ENCODE measurements around the gene FUT7.
A peak's percentile ranks its signal among the peaks of the same experiment; 100 is the strongest.

Gene FUT7

DNA sequence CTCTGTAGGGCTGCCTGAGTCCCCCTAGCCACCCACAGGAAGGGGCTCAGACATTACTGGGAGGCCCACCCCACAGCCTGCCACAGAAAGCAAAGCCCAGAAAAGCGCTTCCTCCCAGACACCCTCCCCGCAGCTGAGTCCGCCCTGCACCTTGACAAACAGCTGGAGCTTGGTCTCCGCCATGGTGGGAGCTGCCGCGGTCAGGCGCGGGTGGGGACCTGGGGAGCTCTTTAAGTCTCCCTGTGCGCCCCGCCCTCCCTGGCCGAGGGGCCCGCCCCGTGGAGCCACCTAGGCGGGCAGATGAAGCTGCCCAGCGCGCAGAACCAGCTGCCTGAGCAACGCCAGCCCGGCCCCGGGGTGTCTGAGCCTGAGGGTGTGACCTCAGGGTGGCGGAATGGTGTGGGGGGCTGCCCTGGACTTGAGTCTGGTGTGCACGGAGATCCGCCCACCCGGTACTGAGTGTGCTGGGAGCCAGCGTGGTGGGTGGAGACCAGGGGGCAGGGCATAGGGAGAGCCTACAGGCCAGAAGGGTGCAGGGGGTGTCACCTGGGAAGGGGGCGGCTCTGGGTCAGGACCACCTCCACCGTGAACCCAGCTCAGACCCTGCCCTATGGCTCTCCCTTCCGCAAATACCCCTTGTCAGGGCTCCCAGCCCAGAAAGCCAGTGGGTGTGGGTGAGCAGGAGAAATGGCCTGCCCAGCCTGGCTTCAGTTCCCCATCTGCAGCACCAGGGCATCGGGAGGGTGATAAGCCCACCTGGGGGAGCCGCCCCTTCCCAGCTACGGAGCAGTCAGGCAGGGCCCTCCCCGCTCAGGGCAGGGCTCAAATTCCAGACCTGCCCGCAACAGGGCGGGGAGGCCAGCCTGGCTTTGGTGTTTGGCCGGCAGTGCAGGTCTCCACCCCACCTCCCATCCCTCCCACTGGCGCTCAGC, 35.3 kb downstream of the FUT7 start, which contains the start of gene CLIC3:
CLIC3 (minus strand) TSS at position 208 of the 932 bp plus-strand sequence; CDS start at position 183, 25 bp downstream.
- no peak for TF ChIP-seq POLR2A (IDR thresholded peaks at IDR 0.05; ENCODE audit: low read depth, low read length)
- TF ChIP-seq TAF1 (IDR thresholded peaks at IDR 0.05; ENCODE audit: low read depth, low read length) = no peak
- no peak for TF ChIP-seq SPI1 (IDR thresholded peaks at IDR 0.05; ENCODE audit: low read depth, low read length)
- TF ChIP-seq POLR2AphosphoS5 (IDR thresholded peaks at IDR 0.05; ENCODE audit: low read depth, low read length) = no peak
- no peak for TF ChIP-seq POU2F2 (IDR thresholded peaks at IDR 0.05; ENCODE audit: low read depth, low read length)
- no peak for TF ChIP-seq PAX5 (IDR thresholded peaks at IDR 0.05; ENCODE audit: insufficient read depth, low read length, severe bottlenecking)
- FAIRE-seq = peak; percentile 68
- DNase-seq (ENCODE audit: insufficient read length, low spot score) = no peak

DNA sequence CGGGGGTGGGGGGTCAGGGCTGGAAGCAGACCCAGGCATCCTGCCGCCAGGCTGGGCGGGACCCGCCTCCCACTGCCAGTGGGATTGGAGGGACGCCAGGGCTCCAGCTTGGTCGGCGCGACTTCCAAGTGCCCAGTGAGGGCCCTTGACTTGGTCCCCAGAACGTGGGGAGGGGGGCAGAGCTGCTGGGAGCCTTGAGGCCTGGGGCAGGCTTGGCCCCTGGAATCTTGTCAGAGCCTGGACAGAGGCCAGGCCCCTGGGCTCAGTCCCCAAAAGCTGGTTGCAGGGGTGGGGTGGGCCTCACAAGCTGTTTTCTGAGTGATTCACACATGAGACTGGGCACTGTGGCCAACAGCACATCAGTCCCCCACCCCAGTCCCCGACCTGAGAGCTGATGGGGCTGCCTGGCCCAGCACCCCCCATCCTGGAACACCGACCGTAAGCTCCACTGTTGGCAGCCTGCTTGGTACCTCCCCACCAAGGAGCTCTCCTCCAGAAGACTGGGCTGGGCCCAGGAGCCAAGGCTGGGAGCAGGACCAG, 36.0 kb downstream of the FUT7 start:
- no peak for DNase-seq (ENCODE audit: insufficient read length, low spot score)
- TF ChIP-seq POLR2AphosphoS5 (IDR thresholded peaks at IDR 0.05; ENCODE audit: low read depth, low read length) (no peak), POU2F2 (IDR thresholded peaks at IDR 0.05; ENCODE audit: low read depth, low read length) (no peak), TAF1 (IDR thresholded peaks at IDR 0.05; ENCODE audit: low read depth, low read length) (no peak), SPI1 (IDR thresholded peaks at IDR 0.05; ENCODE audit: low read depth, low read length) (no peak), PAX5 (IDR thresholded peaks at IDR 0.05; ENCODE audit: insufficient read depth, low read length, severe bottlenecking) (no peak), POLR2A (IDR thresholded peaks at IDR 0.05; ENCODE audit: low read depth, low read length) (no peak)
- FAIRE-seq = no peak

DNA sequence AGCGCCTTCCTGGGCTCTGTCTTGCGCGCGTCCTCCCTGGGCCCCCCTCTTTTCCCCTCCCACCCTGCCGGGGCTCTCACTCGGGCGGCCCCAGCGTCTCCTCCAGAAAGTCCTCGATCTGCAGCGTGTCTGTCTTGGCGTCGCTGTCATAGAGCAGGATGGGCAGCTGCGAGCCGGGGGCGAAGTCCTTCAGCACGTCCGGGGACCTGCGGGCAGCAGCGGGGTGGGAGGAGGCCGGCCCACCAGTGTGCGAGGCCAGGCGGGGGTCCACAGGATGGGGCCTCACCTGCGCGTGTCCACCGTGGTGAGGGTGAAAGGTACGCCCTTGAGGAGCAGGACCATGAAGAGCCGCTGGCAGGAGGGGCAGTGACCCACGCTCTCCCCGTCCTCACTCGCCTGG, 36.5 kb downstream of the FUT7 start:
- TF ChIP-seq POLR2A (IDR thresholded peaks at IDR 0.05; ENCODE audit: low read depth, low read length) (no peak), TAF1 (IDR thresholded peaks at IDR 0.05; ENCODE audit: low read depth, low read length) (no peak), SPI1 (IDR thresholded peaks at IDR 0.05; ENCODE audit: low read depth, low read length) (no peak), POLR2AphosphoS5 (IDR thresholded peaks at IDR 0.05; ENCODE audit: low read depth, low read length) (no peak)
- DNase-seq (ENCODE audit: insufficient read length, low spot score) = no peak
- no peak for FAIRE-seq

DNA sequence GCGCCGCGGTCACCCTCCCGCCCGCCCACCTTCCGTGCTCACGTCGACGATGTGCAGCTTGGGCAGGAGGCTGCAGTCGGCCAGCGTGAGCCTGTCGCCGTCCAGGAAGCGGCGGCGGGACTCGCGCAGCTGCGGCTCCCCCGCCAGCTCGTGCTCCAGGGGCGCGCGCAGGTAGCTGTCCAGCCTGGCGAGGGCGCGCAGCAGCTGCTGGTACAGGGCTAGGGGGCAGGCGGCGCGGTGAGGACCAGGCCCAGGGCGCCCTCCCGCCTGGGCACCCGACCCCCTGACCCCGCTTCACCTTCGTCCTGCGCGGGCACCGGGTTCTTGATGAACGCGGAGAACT, 37.0 kb downstream of the FUT7 start:
- DNase-seq (ENCODE audit: insufficient read length, low spot score) = no peak

DNA sequence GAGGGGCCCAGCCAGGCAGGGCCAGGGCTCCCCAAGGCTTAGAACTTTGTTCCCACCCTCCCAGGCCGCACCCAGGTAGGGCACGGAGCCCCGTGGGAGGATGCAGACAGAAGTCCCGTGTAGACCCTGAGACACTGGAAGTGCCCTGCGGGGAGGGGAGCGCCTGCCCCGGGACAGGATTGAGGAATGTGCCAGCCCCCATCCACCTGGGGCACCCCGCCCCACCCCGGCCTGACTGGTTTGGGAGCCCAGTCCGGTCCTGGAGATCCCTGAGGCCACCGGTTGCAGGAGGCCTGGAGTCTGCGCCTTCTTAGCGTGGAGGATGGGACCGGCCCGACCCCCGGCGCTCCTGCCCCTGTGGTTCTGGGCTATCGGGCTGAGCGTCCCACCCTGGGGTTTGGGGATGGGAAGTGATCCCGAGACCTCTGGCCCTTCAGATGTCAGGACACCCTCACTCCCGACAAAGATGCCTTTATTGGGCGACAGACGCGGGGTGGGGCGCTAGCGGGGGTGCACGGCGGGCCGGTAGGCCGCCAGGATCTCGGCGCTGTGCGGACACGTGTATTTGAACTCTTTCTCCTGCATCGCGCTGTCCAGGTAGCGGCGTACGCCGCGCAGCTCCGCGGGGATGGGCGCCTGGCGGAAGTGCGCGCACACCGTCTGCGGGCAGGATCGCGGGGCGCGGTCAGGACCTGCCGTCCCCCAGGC, 37.6 kb downstream of the FUT7 start:
- TF ChIP-seq POU2F2 (IDR thresholded peaks at IDR 0.05; ENCODE audit: low read depth, low read length) = no peak
- no peak for TF ChIP-seq POLR2AphosphoS5 (IDR thresholded peaks at IDR 0.05; ENCODE audit: low read depth, low read length)
- no peak for TF ChIP-seq PAX5 (IDR thresholded peaks at IDR 0.05; ENCODE audit: insufficient read depth, low read length, severe bottlenecking)
- TF ChIP-seq POLR2A (IDR thresholded peaks at IDR 0.05; ENCODE audit: low read depth, low read length) = no peak
- TF ChIP-seq TAF1 (IDR thresholded peaks at IDR 0.05; ENCODE audit: low read depth, low read length) = no peak
- DNase-seq (ENCODE audit: insufficient read length, low spot score) = no peak
- no peak for FAIRE-seq

More for the DNA sequence above, 37.0 kb downstream of the FUT7 start:
- TF ChIP-seq SPI1 (IDR thresholded peaks at IDR 0.05; ENCODE audit: low read depth, low read length) (no peak), POLR2A (IDR thresholded peaks at IDR 0.05; ENCODE audit: low read depth, low read length) (no peak), POLR2AphosphoS5 (IDR thresholded peaks at IDR 0.05; ENCODE audit: low read depth, low read length) (no peak), POU2F2 (IDR thresholded peaks at IDR 0.05; ENCODE audit: low read depth, low read length) (no peak), TAF1 (IDR thresholded peaks at IDR 0.05; ENCODE audit: low read depth, low read length) (no peak), PAX5 (IDR thresholded peaks at IDR 0.05; ENCODE audit: insufficient read depth, low read length, severe bottlenecking) (no peak)
- FAIRE-seq = no peak

DNA sequence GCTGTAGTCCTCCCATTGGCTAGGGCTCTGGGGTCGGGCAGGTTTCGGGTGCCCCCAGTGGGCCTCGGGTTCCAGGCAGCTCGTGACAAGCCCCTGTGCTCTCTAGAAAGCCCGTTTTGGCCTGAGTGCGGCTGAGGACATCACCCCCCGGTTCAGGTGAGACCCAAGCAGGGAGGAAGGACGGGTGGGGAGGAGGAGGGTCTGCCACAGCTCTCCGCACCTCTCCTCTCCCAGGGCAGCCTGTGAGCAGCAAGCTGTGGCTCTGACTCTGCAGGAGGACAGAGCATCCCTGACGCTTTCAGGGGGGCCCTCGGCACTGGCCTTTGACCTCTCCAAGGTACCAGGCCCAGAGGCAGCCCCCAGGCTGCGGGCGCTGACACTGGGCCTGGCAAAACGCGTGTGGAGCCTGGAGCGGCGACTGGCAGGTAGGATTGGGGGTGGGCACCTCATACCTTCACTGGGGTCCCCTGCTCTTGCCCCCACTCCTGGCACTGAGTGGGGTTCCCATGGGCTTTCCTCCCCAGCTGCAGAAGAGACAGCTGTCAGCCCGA, 39.0 kb downstream of the FUT7 start:
- no peak for TF ChIP-seq POLR2A (IDR thresholded peaks at IDR 0.05; ENCODE audit: low read depth, low read length)
- no peak for TF ChIP-seq TAF1 (IDR thresholded peaks at IDR 0.05; ENCODE audit: low read depth, low read length)
- TF ChIP-seq POU2F2 (IDR thresholded peaks at IDR 0.05; ENCODE audit: low read depth, low read length) = no peak
- TF ChIP-seq SPI1 (IDR thresholded peaks at IDR 0.05; ENCODE audit: low read depth, low read length) = no peak
- no peak for TF ChIP-seq POLR2AphosphoS5 (IDR thresholded peaks at IDR 0.05; ENCODE audit: low read depth, low read length)
- no peak for TF ChIP-seq PAX5 (IDR thresholded peaks at IDR 0.05; ENCODE audit: insufficient read depth, low read length, severe bottlenecking)
- no peak for FAIRE-seq

DNA sequence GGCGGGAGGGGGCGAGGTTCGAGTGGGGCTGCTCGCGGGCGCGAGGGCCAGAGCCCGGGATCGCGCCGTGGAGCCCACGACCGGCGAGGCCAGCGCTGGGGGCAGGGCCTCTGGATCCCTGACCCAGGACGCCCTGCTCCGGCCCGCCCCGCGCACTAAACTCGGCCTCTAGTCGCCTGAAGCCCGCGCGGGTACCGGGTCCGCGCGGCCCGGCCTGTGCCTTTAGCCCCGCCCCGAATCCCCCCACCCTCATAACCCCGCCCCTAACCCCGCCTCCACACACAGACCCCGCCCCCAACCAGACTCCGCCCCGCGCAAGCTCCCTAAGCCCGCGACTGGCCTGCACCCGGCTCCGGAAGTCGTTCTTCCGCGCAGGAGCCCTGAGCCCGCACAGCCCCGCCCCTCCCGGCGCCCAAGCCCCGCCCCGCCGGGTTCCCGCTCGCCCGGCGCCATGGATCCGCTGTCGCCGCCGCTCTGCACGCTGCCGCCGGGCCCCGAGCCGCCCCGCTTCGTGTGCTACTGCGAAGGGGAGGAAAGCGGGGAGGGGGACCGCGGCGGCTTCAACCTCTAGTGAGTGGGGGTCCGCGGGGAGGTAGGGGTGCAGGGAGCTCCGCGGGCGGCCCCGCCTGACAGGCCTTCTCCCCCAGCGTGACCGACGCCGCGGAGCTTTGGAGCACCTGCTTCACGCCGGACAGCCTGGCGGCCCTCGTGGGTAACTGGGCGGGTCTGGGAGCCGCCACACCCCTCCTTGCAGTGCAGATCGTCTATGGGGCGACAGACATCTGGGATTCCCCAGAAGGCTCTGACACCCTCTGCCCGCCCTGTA, 39.7 kb downstream of the FUT7 start, which contains the start of gene PAXX:
PAXX (plus strand) TSS at position 430 of the 826 bp plus-strand sequence; CDS start at position 452, 22 bp downstream.
- TF ChIP-seq POLR2A (IDR thresholded peaks at IDR 0.05; ENCODE audit: low read depth, low read length) = 0 out of 2 replicates have a peak, but pooled peaks have one; percentile 19
- no peak for TF ChIP-seq PAX5 (IDR thresholded peaks at IDR 0.05; ENCODE audit: insufficient read depth, low read length, severe bottlenecking)
- no peak for TF ChIP-seq SPI1 (IDR thresholded peaks at IDR 0.05; ENCODE audit: low read depth, low read length)
- TF ChIP-seq TAF1 (IDR thresholded peaks at IDR 0.05; ENCODE audit: low read depth, low read length) = no peak
- TF ChIP-seq POU2F2 (IDR thresholded peaks at IDR 0.05; ENCODE audit: low read depth, low read length) = no peak
- DNase-seq (ENCODE audit: insufficient read length, low spot score) = peak; percentile 99
- FAIRE-seq = peak; percentile 95

More for the DNA sequence above, 39.0 kb downstream of the FUT7 start:
- no peak for DNase-seq (ENCODE audit: insufficient read length, low spot score)

DNA sequence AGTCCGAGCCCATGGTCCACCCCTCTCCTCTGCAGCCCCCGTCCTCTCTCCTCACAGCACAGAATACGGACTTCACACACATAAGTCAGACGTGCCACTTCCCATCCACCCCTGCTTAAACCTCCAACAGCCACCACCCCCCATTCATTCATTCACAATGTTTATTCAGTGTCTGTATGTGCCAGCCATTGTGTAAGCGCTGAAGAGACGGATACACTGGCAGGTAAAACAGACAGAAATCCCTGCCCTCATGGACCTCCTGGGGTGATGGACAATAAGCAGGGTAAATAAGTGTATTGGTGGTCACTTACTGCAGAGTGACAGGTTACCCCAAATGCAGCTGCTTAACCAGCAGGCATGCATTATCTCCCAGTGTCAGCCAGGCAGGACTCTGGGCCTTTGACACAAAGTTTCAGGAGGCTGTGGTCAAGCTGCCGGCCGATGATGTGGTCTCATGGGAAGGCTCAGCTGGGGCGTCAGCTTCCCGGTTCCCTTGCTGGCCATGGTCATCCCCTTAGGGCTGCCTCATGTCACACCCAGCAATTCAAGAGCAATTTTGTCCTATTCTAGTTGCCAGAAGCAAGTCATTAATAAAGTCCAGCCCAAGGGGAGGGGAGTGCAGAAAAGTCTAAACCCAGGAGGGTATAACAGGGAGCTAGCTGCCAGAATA, 41.5 kb downstream of the FUT7 start:
- FAIRE-seq (no peak), DNase-seq (ENCODE audit: insufficient read length, low spot score) (no peak)
- TF ChIP-seq PAX5 (IDR thresholded peaks at IDR 0.05; ENCODE audit: insufficient read depth, low read length, severe bottlenecking) (no peak), POLR2AphosphoS5 (IDR thresholded peaks at IDR 0.05; ENCODE audit: low read depth, low read length) (no peak), POU2F2 (IDR thresholded peaks at IDR 0.05; ENCODE audit: low read depth, low read length) (no peak), POLR2A (IDR thresholded peaks at IDR 0.05; ENCODE audit: low read depth, low read length) (no peak), TAF1 (IDR thresholded peaks at IDR 0.05; ENCODE audit: low read depth, low read length) (no peak), SPI1 (IDR thresholded peaks at IDR 0.05; ENCODE audit: low read depth, low read length) (no peak)

All from GM12891 (cell line).